GM18867 (cell line): ENCODE results near the gene AKIRIN1.
"Not testable (repeated sequence)": the region's sequence is repeated elsewhere in the genome, so short reads cannot be mapped to it uniquely, and the experiment has no call there.

Source experiments
- ATAC-seq: cut with Tn5 transposase; IDR thresholded peaks from one replicate; pipeline ENCODE4 v1.9.1; 2021; ENCODE audit warnings: mild to moderate bottlenecking, moderate library complexity; ENCODE audit not compliant: unreplicated experiment

AKIRIN1 gene

GRCh38 chr1:38990738-38991637 is at the start of gene AKIRIN1:
TSS of gene AKIRIN1 (plus strand) at chr1:38991276. CDS start at chr1:38991381, 105 bp downstream.
- ATAC-seq = peak; percentile 93

- ATAC-seq = no peak
Observed at GRCh38 chr1:38941527-38942019, 49.5 kb upstream of the AKIRIN1 start, which contains the start of gene RHBDL2. TSS of gene RHBDL2 (minus strand) at chr1:38941830. CDS start at chr1:38919212, 22,618 bp downstream.

DNA sequence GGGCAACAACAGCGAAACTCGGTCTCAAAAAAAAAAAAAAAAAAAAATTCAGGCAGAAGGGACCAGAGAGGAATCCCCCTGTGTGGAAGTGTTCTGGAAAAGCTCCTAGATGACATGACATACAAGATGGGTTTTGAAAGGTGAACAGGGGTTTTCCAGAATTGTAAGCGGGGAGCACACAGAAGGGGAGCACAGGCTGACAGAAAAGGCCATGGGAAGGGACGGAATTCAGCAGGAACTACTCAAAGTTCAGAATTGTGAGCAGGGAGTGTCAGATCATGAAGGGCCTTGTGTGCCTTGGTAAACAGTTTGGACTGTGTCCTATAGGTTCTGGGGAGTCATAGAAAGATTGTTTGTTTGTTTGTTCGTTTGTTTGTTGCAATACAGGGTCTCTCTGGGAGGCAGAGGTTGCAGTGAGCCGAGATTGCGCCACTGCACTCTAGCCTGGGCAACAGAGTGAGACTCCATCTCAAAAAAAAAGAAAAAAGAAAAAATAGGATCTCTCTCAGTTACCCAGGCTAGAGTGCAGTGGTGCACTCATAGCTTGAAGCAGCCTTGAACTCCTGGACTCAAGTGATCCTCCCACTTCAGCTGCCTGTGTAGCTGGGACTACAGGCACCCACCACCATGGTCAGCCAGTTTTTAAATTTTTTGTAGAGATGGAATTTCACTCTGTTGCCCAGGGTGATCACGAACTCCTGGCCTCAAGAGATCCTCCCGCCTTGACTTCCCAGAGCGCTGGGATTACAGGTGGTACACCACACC is 48.2 kb upstream of the AKIRIN1 start:
- ATAC-seq = no peak

DNA sequence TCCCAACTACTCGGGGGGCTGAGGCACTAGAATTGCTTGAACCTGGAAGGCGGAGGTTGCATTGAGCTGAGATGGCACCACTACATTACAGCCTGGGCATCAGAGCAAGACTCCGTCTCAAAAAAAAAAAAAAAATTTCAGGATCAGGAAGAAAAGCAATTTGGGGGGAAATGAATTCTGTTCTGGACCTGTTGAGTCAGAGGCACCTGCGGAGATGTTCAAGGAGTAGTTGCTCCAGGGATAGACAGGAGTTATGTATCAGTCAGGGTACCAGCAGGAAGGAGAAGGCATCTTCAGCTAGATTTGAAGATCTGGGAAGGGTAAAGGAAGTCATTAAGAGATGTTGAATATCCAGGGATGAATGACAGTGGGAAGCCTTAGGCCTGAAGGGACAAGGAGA is 46.5 kb upstream of the AKIRIN1 start:
- no peak for ATAC-seq

DNA sequence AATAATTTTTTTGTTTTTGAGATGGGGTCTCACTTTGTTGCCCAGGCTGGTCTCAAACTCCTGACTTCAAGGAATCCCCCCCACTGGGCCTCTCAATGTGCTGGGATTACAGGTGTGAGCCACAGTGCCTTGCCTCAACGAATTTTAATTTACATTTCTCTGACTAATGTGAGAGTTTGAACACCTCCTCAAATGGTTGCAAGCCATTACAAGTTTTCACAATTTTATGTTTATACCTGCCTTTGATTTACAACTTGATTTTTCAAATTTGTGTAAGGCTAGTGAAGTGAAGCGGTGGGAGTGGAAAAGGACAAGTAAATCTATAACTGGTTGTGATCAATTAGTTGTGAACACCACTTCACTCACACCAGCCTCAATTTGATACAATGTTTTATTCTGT is 40.5 kb upstream of the AKIRIN1 start:
- ATAC-seq = no peak

DNA sequence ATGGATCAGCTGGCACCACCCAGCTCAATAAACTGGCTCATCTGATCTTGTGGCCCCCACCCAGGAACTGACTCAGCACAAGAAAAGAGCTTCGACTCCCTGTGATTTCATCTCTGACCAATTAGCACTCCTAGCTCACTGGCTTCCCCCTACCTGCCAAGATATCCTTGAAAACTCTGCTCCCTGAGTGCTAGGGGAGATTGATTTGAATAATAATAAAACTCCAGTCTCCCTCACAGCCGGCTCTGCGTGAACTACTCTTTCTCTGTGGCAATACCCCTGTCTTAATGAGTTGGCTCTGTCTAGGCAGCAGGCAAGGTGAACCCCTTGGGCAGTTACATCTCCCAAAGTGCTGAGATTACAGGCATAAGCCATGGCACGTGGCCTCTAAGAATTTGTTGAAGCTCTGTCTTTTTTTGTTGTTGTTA is 37.6 kb upstream of the AKIRIN1 start:
- ATAC-seq = no peak

DNA sequence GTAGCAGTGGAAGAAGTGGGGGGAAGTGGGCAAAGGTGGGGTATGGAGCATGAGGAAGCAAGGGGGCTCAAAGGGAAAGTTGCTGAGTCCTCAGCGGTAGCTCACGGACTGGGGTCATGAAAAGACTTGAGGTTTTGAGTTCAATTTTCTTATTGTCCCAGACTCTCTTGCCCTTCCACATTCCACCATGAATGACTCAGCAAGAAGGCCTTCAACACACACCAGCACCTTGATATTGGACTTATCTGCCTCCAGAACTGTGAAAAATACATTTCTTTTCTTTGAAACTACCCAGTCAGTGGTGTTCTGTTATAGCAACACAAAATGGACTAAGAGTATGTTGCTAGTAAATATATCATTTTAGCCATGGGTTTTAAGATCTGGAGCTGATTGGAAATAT is 32.1 kb upstream of the AKIRIN1 start:
- ATAC-seq = no peak

DNA sequence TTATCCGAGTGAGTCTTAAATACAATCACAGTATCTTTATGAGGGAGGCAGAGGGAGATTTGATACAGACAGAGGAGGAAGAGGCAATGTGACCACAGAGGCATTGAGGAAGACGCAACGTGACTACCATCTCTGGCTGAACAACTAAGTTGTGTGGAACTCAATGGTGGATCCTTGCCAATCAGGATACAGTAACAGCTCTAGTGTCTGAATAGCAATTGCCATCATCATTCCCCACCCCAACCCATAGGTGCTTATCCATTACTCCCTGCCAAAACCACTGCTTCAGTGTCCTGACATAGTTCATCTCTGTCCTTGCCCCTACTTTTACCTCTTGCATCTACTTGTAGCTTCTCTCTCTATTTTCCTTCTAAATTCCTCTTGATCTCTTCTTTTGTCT is 29.0 kb upstream of the AKIRIN1 start:
- no peak for ATAC-seq

DNA sequence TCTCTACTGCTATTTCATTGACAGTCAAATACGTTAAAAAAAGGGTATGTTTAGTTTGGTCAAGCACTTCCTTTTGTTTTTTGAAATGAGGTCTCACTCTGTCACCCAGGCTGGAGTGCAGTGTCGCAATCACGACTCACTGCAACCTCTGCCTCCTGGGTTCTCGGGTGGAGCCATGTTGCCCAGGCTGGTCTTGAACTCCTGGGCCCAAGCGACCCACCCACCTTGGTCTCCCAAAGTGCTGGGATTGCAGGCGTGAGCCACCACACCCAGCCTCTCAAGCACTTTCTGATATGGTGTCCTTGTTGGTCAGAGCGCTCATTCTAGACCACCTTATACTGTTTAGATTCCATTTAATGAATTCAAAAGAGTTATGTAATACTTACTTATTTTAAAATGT is 28.5 kb upstream of the AKIRIN1 start:
- no peak for ATAC-seq

- no peak for ATAC-seq
Observed at GRCh38 chr1:38964140-38964548, 26.9 kb upstream of the AKIRIN1 start.

DNA sequence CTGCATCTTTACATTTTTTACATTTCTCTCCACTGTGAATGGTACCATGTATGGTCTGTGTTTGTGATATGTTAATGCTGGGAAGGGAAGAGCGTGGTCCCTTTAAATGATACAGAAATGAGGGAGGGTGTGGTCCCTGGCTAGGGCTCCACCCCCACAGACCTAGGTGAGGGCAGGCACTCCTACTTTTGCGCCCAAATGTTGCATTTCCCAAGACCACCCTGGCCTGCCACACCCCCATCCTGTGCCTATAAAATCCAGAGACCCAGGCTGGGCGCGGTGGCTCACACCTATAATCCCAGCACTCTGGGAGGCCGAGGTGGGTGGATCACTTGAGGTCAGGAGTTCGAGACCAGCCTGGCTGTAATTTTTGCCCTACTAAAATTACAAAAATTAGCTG is 17.9 kb upstream of the AKIRIN1 start:
- ATAC-seq = not testable (repeated sequence)

GRCh38 chr1:38973659-38974437 is 17.2 kb upstream of the AKIRIN1 start:
- no peak for ATAC-seq

GRCh38 chr1:38977399-38978244 is 13.5 kb upstream of the AKIRIN1 start:
- ATAC-seq = not testable (repeated sequence)

DNA sequence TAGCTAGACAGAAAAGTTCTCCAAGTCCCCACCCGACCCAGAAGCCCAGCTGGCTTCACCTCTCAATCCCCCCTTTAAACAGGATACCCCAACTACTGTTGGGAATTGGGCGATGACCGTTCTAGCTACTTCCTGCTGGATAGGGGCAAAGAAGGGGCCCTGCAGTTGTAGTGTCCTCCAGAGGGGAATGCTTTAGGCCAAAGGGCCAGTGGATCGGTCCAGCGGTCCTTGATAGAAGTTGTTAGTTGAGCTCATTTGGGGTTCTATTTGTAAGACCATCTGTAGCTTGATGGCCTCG is 12.9 kb upstream of the AKIRIN1 start:
- not testable (repeated sequence) for ATAC-seq

DNA sequence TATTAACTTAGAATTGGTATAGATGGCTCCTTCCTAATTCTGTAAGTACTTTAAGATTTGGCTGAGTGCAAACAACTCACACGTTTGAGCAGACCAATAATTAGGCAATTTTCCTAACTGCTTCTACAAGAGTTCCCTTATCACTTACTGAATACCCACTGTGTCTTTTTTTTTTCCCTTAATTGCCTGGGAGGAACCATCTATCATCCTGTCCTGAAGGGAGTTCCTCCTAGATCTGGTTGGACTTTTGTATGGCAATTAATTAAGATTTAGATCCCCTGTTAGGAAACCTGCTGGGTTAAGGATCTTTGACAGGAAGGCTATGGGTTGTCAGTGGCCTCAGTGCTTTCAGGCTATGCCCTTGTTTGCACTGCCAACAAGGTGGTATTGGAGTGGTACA is 11.7 kb upstream of the AKIRIN1 start:
- not testable (repeated sequence) for ATAC-seq

GRCh38 chr1:38989979-38990378 is 1.1 kb upstream of the AKIRIN1 start:
- no peak for ATAC-seq

DNA sequence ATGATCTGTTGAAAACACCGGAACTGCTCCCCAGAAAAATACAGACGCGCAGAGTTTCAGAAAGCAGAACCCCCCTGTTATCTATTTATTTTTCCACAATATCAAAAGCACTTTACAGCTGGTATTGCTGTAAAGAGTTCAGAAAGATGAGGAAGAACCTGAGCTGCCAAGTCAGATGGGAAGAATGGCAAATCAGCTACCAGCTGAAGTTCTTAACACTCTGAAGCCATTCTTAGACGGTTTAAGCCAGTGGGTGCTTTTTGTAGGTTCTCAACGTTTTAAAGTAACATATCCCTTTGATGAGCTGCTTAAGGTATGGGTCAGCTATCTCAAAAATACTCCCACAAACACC is 714 bp upstream of the AKIRIN1 start:
- ATAC-seq = no peak

GRCh38 chr1:38991638-38992411 is 749 bp downstream of the AKIRIN1 start:
- no peak for ATAC-seq

- ATAC-seq = no peak
Observed at GRCh38 chr1:38992412-38993111, 1.5 kb downstream of the AKIRIN1 start.
